Lung (tissue), 12 donors: Measurements from ENCODE around the gene STXBP6. TPM values are rescaled to one million over a fixed set of nuclear protein-coding genes. Genes with fewer than 3 reads are reported as not detected.
A peak's percentile ranks its signal among the peaks of the same experiment; 100 is the strongest.

Source experiments
- ATAC-seq: fragments of 200-7000 bp; cut with Tn5 transposase; one replicate; pipeline ENCODE4 v1.9.1; 2020; ENCODE audit warnings: moderate number of reproducible peaks; ENCODE audit not compliant: insufficient read depth, low FRiP score
- DNase-seq, 3 donors: peaks; one replicate each; pipeline ENCODE4 v3.0.0-alpha.2; 2013 to 2017
- H3K27ac ChIP-seq, 2 donors: one replicate each; pipeline ENCODE4 v1.5.1; 2013; ENCODE audit warnings: mild to moderate bottlenecking in 2 of 2, moderate library complexity in 2 of 2, control low read depth in 1 of 2, inconsistent platforms in 1 of 2, low read depth in 1 of 2, low read length in 1 of 2
- H3K27me3 ChIP-seq, 3 donors: one replicate each; pipeline ENCODE4 v1.5.1; 2013; ENCODE audit warnings: low read length in 2 of 3; ENCODE audit not compliant: control insufficient read depth in 3 of 3, insufficient read depth in 3 of 3
- H3K36me3 ChIP-seq, 4 donors: one replicate each; pipeline ENCODE4 v1.5.1; 2013; ENCODE audit warnings: low read length in 4 of 4, mild to moderate bottlenecking in 1 of 4, moderate library complexity in 1 of 4; ENCODE audit not compliant: control insufficient read depth in 4 of 4, insufficient read depth in 4 of 4
- H3K4me1 ChIP-seq, 5 donors: one replicate each; pipeline ENCODE4 v1.5.1; 2013; ENCODE audit warnings: low read length in 5 of 5, mild to moderate bottlenecking in 2 of 5, moderate library complexity in 1 of 5; ENCODE audit not compliant: control insufficient read depth in 5 of 5, insufficient read depth in 5 of 5
- H3K4me3 ChIP-seq: one replicate; pipeline ENCODE4 v1.5.1; 2013; ENCODE audit warnings: mild to moderate bottlenecking, control low read depth, moderate library complexity
- H3K9ac ChIP-seq, 2 donors: one replicate each; pipeline ENCODE4 v1.5.1; 2013; ENCODE audit warnings: low read length in 2 of 2, control low read depth in 1 of 2; ENCODE audit not compliant: insufficient read depth in 1 of 2
- H3K9me3 ChIP-seq, 4 donors: one replicate each; pipeline ENCODE4 v1.5.1; 2013; ENCODE audit warnings: low read length in 3 of 4, mild to moderate bottlenecking in 1 of 4, moderate library complexity in 1 of 4; ENCODE audit not compliant: control insufficient read depth in 4 of 4, insufficient read depth in 3 of 4
- CTCF ChIP-seq: IDR thresholded peaks from 2 replicates; pipeline ENCODE4 v1.5.1; 2012; ENCODE audit warnings: mild to moderate bottlenecking; ENCODE audit errors: control extremely low read depth, extremely low read depth
- WGBS, 2 donors: extraction: QIAGEN DNeasy Blood & Tissue Kit; methylation state at CpG; one replicate each; pipeline ENCODE4 v1.1.7; 2013; 5-methylcytosine and 5-hydroxymethylcytosine counted together
- polyA plus RNA-seq, 2 donors: library from polyadenylated mRNA; stranded (reverse); fragments of 200-250 nt; gene quantifications; one replicate each; pipeline ENCODE4 v1.2.1, GENCODE V29; 2013
- total RNA-seq, 2 donors: library from RNA; depleted of rRNA in 1 of 2; stranded (reverse); fragments of >200 nt in 1 of 2; gene quantifications; one replicate each; pipeline ENCODE4 v1.2.1, GENCODE V29; 2014 to 2021
- donor health status: control.
- donor health status: control.
- donor health status: Bipolar disorder and iron deficiency.
- donor health status: healthy.
- donor health status: DM: yes; HTN: yes; CAD: no.

STXBP6 gene
- total and polyA plus RNA-seq, 4 donors: 9.3 to 42.5 (median 10.5) TPM

- Histone ChIP-seq H3K9me3 (peaks cover 0 to 10% (median 4%) of the 10 kb centered on the region in 4 donors), H3K36me3 (peaks cover 1 to 7% (median 5%) of the 10 kb centered on the region in 4 donors), H3K27me3 (no peaks in the 10 kb centered on the region), H3K9ac (no peak overlapping the region), H3K27ac (no peak overlapping the region), H3K4me1 (peaks cover 0 to 17% (median 6%) of the 10 kb centered on the region in 5 donors), H3K4me3 (no peak overlapping the region)
- no peak for DNase-seq
- no peak for ATAC-seq
- WGBS, 2 donors: 84 to 93% methylated on average over 1 of the region's 1 CpG
- TF ChIP-seq CTCF: no peak
Measured at GRCh38 chr14:24891987-24892496, 157.9 kb downstream of the STXBP6 start.

- no peak overlapping the region for H3K27ac ChIP-seq
- H3K36me3 ChIP-seq: peaks cover 1 to 7% (median 5%) of the 10 kb centered on the region in 4 donors
- H3K4me3 ChIP-seq: no peak overlapping the region
- no peak for ATAC-seq
- TF ChIP-seq CTCF: no peak
- H3K9me3 ChIP-seq: peaks cover 0 to 10% (median 4%) of the 10 kb centered on the region in 4 donors
- peaks cover 0 to 11% (median 6%) of the 10 kb centered on the region in 5 donors for H3K4me1 ChIP-seq
- H3K9ac ChIP-seq: no peak overlapping the region
- no peaks in the 10 kb centered on the region for H3K27me3 ChIP-seq
- no peak for DNase-seq
Measured at GRCh38 chr14:24890716-24891115, 159.2 kb downstream of the STXBP6 start.

GRCh38 chr14:24889843-24890242 is 160.1 kb downstream of the STXBP6 start:
- Histone ChIP-seq H3K9me3 (peaks cover 0 to 10% (median 4%) of the 10 kb centered on the region in 4 donors), H3K27me3 (no peaks in the 10 kb centered on the region), H3K9ac (no peak overlapping the region), H3K36me3 (peaks cover 1 to 7% (median 6%) of the 10 kb centered on the region in 4 donors), H3K4me3 (no peak overlapping the region), H3K4me1 (peaks cover 0 to 8% (median 3%) of the 10 kb centered on the region in 5 donors), H3K27ac (peak overlapping the region in 1 of 2 donors; percentile 46)
- DNase-seq (no peak), ATAC-seq (no peak)
- TF ChIP-seq CTCF: no peak

GRCh38 chr14:24888532-24888931 is 161.4 kb downstream of the STXBP6 start:
- DNase-seq (no peak), ATAC-seq (no peak)
- peaks cover 0 to 8% (median 3%) of the 10 kb centered on the region in 5 donors for H3K4me1 ChIP-seq
- no peak for TF ChIP-seq CTCF
- H3K36me3 ChIP-seq: peaks cover 0 to 7% (median 6%) of the 10 kb centered on the region in 4 donors
- peaks cover 0 to 10% (median 4%) of the 10 kb centered on the region in 4 donors for H3K9me3 ChIP-seq
- no peak overlapping the region for H3K27ac ChIP-seq
- 71 to 81% methylated on average over 6 of the region's 6 CpGs for WGBS, 2 donors
- no peak overlapping the region for H3K4me3 ChIP-seq
- no peaks in the 10 kb centered on the region for H3K27me3 ChIP-seq
- H3K9ac ChIP-seq: no peak overlapping the region
